GM19328 (cell line): ENCODE results near the gene PSENEN.
"Not testable (repeated sequence)": the region's sequence is repeated elsewhere in the genome, so short reads cannot be mapped to it uniquely, and the experiment has no call there.

Source experiments
- ATAC-seq: cut with Tn5 transposase; IDR thresholded peaks from one replicate; pipeline ENCODE4 v1.9.1; 2021; ENCODE audit warnings: mild to moderate bottlenecking, moderate library complexity; ENCODE audit not compliant: unreplicated experiment

Gene PSENEN

GRCh38 chr19:35787227-35787799, 41.9 kb downstream of the PSENEN start:
- ATAC-seq: no peak

- no peak for ATAC-seq
Observed at GRCh38 chr19:35788205-35788960, 42.9 kb downstream of the PSENEN start.

- no peak for ATAC-seq
Observed at GRCh38 chr19:35789195-35789977, 43.9 kb downstream of the PSENEN start.

- no peak for ATAC-seq
Observed at GRCh38 chr19:35789978-35790944, 44.8 kb downstream of the PSENEN start.

GRCh38 chr19:35790981-35791813, 45.7 kb downstream of the PSENEN start:
- no peak for ATAC-seq

GRCh38 chr19:35791814-35792279, 46.4 kb downstream of the PSENEN start:
- no peak for ATAC-seq

GRCh38 chr19:35792312-35792711, 46.9 kb downstream of the PSENEN start:
- ATAC-seq: no peak

- no peak for ATAC-seq
Observed at GRCh38 chr19:35792888-35793287, 47.4 kb downstream of the PSENEN start.

GRCh38 chr19:35793381-35794165, 48.1 kb downstream of the PSENEN start:
- ATAC-seq: no peak

GRCh38 chr19:35795564-35795963, 50.1 kb downstream of the PSENEN start:
- not testable (repeated sequence) for ATAC-seq
